Suprapubic skin (tissue), 4 donors: ENCODE results near the gene DAAM1. TPM values are rescaled to one million over a fixed set of nuclear protein-coding genes. Genes with fewer than 3 reads are reported as not detected.

Experiments
- DNase-seq, 2 donors: peaks; one replicate each; pipeline ENCODE4 v3.0.0-alpha.2; 2019; ENCODE audit warnings: low spot score in 2 of 2
- H3K27ac ChIP-seq: fragments of 200-600 bp; sonication (generic); one replicate; pipeline ENCODE4 v1.5.1; 2019
- H3K27me3 ChIP-seq: fragments of 200-600 bp; sonication (generic); one replicate; pipeline ENCODE4 v1.5.1; 2019
- H3K36me3 ChIP-seq: fragments of 200-600 bp; sonication (generic); one replicate; pipeline ENCODE4 v1.5.1; 2019
- H3K4me1 ChIP-seq: fragments of 200-600 bp; sonication (generic); one replicate; pipeline ENCODE4 v1.5.1; 2019
- H3K4me3 ChIP-seq: fragments of 200-600 bp; sonication (generic); one replicate; pipeline ENCODE4 v1.5.1; 2019; ENCODE audit warnings: mild to moderate bottlenecking
- H3K9me3 ChIP-seq: fragments of 200-600 bp; sonication (generic); one replicate; pipeline ENCODE4 v1.5.1; 2019
- EP300 ChIP-seq: sonication (generic); formaldehyde crosslinking; IDR thresholded peaks from one replicate; pipeline ENCODE4 v1.6.1; 2017; ENCODE audit warnings: antibody characterized with exemption
- POLR2A ChIP-seq, 2 donors: fragments of 450-650 bp; IDR thresholded peaks; one replicate each; pipeline ENCODE4 v1.6.1; 2017; ENCODE audit warnings: antibody characterized with exemption in 2 of 2, mild to moderate bottlenecking in 2 of 2, moderate library complexity in 2 of 2
- POLR2AphosphoS5 ChIP-seq, 3 donors: sonication (generic); formaldehyde crosslinking; IDR thresholded peaks; one replicate each; pipeline ENCODE4 v1.6.1; 2017; ENCODE audit warnings: antibody characterized with exemption in 3 of 3
- WGBS: methylation state at CpG from one replicate; pipeline ENCODE4 v1.1.5; 2018; 5-methylcytosine and 5-hydroxymethylcytosine counted together
- total RNA-seq, 4 donors: library from RNA; depleted of rRNA; stranded (reverse); fragments of >200 nt; gene quantifications; one replicate each; pipeline ENCODE4 v1.1.0, GENCODE V29; 2016
- TF ChIP-seq, protein P1 (sequence below), 2 donors: fragments of 200-600 bp in 1 of 2; fragments of 450-650 bp in 1 of 2; sonication (generic) in 1 of 2; IDR thresholded peaks; one replicate each; pipeline ENCODE4 v1.5.1; 2016 to 2019; ENCODE audit warnings: antibody characterized with exemption in 2 of 2, mild to moderate bottlenecking in 1 of 2, moderate library complexity in 1 of 2

DAAM1 gene
- total RNA-seq, 4 donors from 2014 or later = 103 to 196 (median 171) TPM

GRCh38 chr14:59309291-59309900 is 120.9 kb downstream of the DAAM1 start:
- 76% methylated on average over 7 of the region's 7 CpGs for WGBS
- Histone ChIP-seq H3K27ac (no peak overlapping the region), H3K27me3 (no peaks in the 10 kb centered on the region), H3K36me3 (no peaks in the 10 kb centered on the region), H3K9me3 (no peaks in the 10 kb centered on the region), H3K4me1 (peaks cover 49% of the 10 kb centered on the region), H3K4me3 (no peak overlapping the region)
- TF ChIP-seq, protein P1, sequence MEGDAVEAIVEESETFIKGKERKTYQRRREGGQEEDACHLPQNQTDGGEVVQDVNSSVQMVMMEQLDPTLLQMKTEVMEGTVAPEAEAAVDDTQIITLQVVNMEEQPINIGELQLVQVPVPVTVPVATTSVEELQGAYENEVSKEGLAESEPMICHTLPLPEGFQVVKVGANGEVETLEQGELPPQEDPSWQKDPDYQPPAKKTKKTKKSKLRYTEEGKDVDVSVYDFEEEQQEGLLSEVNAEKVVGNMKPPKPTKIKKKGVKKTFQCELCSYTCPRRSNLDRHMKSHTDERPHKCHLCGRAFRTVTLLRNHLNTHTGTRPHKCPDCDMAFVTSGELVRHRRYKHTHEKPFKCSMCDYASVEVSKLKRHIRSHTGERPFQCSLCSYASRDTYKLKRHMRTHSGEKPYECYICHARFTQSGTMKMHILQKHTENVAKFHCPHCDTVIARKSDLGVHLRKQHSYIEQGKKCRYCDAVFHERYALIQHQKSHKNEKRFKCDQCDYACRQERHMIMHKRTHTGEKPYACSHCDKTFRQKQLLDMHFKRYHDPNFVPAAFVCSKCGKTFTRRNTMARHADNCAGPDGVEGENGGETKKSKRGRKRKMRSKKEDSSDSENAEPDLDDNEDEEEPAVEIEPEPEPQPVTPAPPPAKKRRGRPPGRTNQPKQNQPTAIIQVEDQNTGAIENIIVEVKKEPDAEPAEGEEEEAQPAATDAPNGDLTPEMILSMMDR (IDR thresholded peaks at IDR 0.05) = no peak
- TF ChIP-seq POLR2AphosphoS5 (IDR thresholded peaks at IDR 0.05) = no peak
- TF ChIP-seq POLR2A (IDR thresholded peaks at IDR 0.05) = no peak
- no peak for TF ChIP-seq EP300
- DNase-seq = no peak

DNA sequence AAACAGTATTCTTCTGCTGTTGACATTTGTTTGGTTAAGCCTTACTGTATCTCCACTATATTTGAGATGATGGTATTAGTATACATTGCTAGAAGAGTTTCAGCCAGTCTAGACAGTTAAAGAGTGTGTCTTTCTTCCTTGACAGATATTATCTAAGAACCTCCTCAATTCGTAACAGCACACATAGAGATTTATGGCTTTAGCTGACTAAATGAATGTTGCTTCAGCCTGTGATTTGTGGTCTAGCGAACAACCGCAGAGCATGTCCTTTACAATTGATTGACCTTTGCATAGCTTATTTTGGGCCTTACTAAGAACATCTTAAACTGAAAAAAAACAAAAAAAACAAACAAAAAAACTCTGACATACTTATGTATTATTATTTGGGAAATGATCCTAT is 122.2 kb downstream of the DAAM1 start:
- no peak for DNase-seq
- no peak overlapping the region for H3K4me3 ChIP-seq
- WGBS = 57% methylated on average over 3 of the region's 3 CpGs
- H3K4me1 ChIP-seq = peaks cover 41% of the 10 kb centered on the region
- no peaks in the 10 kb centered on the region for H3K27me3 ChIP-seq
- no peaks in the 10 kb centered on the region for H3K9me3 ChIP-seq
- no peaks in the 10 kb centered on the region for H3K36me3 ChIP-seq
- no peak for TF ChIP-seq POLR2AphosphoS5 (IDR thresholded peaks at IDR 0.05)
- H3K27ac ChIP-seq = no peak overlapping the region

GRCh38 chr14:59311723-59312122 is 123.3 kb downstream of the DAAM1 start:
- WGBS = 95% methylated on average over 3 of the region's 3 CpGs
- no peak overlapping the region for H3K27ac ChIP-seq
- peaks cover 30% of the 10 kb centered on the region for H3K4me1 ChIP-seq

DNA sequence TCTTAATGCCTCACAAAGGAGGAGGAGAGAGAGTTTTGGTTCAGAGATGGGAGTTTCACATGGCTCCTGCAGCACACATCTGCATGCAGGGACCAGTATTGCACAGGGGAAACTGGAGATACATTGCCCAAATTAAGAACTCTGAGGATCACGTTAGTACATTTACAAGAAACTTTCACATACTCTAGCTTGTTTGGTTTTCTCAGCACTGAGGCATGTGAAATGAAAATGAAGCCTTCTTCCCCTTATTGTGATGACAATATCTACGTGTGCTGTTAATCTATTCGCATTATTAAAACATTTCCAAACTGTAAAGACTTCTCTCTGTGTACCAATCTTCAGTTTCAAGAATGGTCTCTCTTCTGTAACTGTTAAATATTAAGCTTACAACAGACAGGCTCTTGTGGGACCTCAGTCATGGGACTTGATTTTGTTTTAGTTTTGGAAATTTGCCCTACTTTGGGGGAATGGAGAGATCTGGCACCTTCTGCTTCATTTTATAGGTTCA is 124.7 kb downstream of the DAAM1 start:
- Histone ChIP-seq H3K4me1 (peaks cover 31% of the 10 kb centered on the region), H3K27ac (no peak overlapping the region), H3K36me3 (no peaks in the 10 kb centered on the region), H3K27me3 (no peaks in the 10 kb centered on the region), H3K9me3 (no peaks in the 10 kb centered on the region), H3K4me3 (no peak overlapping the region)
- TF ChIP-seq EP300 = no peak
- TF ChIP-seq POLR2AphosphoS5 (IDR thresholded peaks at IDR 0.05) = no peak
- no peak for TF ChIP-seq POLR2A (IDR thresholded peaks at IDR 0.05)
- TF ChIP-seq, protein P1 (IDR thresholded peaks at IDR 0.05) = no peak
- 69% methylated on average over 3 of the region's 3 CpGs for WGBS
- DNase-seq = no peak

More at GRCh38 chr14:59311723-59312122, 123.3 kb downstream of the DAAM1 start:
- Histone ChIP-seq H3K36me3 (no peaks in the 10 kb centered on the region), H3K9me3 (no peaks in the 10 kb centered on the region), H3K4me3 (no peak overlapping the region), H3K27me3 (no peaks in the 10 kb centered on the region)
- TF ChIP-seq, protein P1 (IDR thresholded peaks at IDR 0.05) = no peak
- no peak for TF ChIP-seq EP300
- TF ChIP-seq POLR2AphosphoS5 (IDR thresholded peaks at IDR 0.05) = no peak
- TF ChIP-seq POLR2A (IDR thresholded peaks at IDR 0.05) = no peak
- DNase-seq = no peak

- H3K27me3 ChIP-seq = no peaks in the 10 kb centered on the region
- H3K27ac ChIP-seq = no peak overlapping the region
- H3K36me3 ChIP-seq = no peaks in the 10 kb centered on the region
- H3K4me3 ChIP-seq = no peak overlapping the region
- no peak for DNase-seq
- TF ChIP-seq EP300 (no peak), POLR2AphosphoS5 (IDR thresholded peaks at IDR 0.05) (no peak), POLR2A (IDR thresholded peaks at IDR 0.05) (no peak)
- TF ChIP-seq, protein P1 (IDR thresholded peaks at IDR 0.05) = no peak
- H3K4me1 ChIP-seq = peaks cover 26% of the 10 kb centered on the region
- no peaks in the 10 kb centered on the region for H3K9me3 ChIP-seq
- WGBS = 63% methylated on average over 3 of the region's 3 CpGs
Measured at GRCh38 chr14:59313658-59314608, 125.5 kb downstream of the DAAM1 start.
